Endothelial cell of umbilical vein (primary cell): Measurements from ENCODE around the gene KIAA0825. TPM values are rescaled to one million over a fixed set of nuclear protein-coding genes. Genes with fewer than 3 reads are reported as not detected.
"Not testable (repeated sequence)": the region's sequence is repeated elsewhere in the genome, so short reads cannot be mapped to it uniquely, and the experiment has no call there.

Experiments
- BruUV-seq: library from RNA; stranded (reverse); fragments of 400-500 nt; replicated peaks from 2 replicates; lab custom pipeline; 2021; lab: Mats Ljungman, UMichigan
- CTCF ChIA-PET: fragments of 300-600, 350-600 bp; sonication (Branson Sonifier 250); formaldehyde crosslinking; loops from one replicate; lab custom pipeline; 2021; ENCODE audit warnings: antibody characterized with exemption, inconsistent platforms; lab: Charles Lee
- POLR2A ChIA-PET: fragments of 300-600, 350-600 bp; sonication (Branson Sonifier 250); formaldehyde crosslinking; loops from one replicate; lab custom pipeline; 2021; ENCODE audit warnings: antibody characterized with exemption, inconsistent platforms; lab: Charles Lee
- DNase-seq: peaks from one replicate; pipeline ENCODE4 v3.0.0-alpha.2; 2011; ENCODE audit warnings: low read depth, low spot score
- FAIRE-seq: peaks from 2 replicates; lab custom pipeline; 2011; peaks lifted over from hg19 to GRCh38; lab: Jason Lieb, UNC
- H2AFZ ChIP-seq: 2 replicates; pipeline ENCODE4 v1.6.0; 2012; ENCODE audit warnings: low read depth, low read length, control low read depth, inconsistent platforms
- H3K27ac ChIP-seq: 2 replicates; pipeline ENCODE4 v1.5.1; 2011; ENCODE audit warnings: low read depth, mild to moderate bottlenecking, control low read depth, low read length, moderate library complexity; ENCODE audit not compliant: insufficient read depth
- H3K27me3 ChIP-seq, 2 experiments: 2 replicates each; pipeline versions ENCODE4 v1.6.0 to v1.6.1; 2011; ENCODE audit warnings: low read length in 2 of 2, mixed read lengths in 1 of 2; ENCODE audit not compliant: control insufficient read depth in 2 of 2, insufficient read depth in 2 of 2
- H3K36me3 ChIP-seq, 2 experiments: 2 replicates in 1 of 2; 3 replicates in 1 of 2; pipeline ENCODE4 v1.5.1; 2011; ENCODE audit warnings: low read length in 2 of 2, mild to moderate bottlenecking in 1 of 2, moderate library complexity in 1 of 2; ENCODE audit not compliant: control insufficient read depth in 2 of 2, insufficient read depth in 2 of 2; ENCODE audit errors: extremely low read depth in 1 of 2
- H3K4me1 ChIP-seq: 3 replicates; pipeline ENCODE4 v1.5.1; 2011; ENCODE audit warnings: mild to moderate bottlenecking, low read length; ENCODE audit not compliant: control insufficient read depth, insufficient read depth; ENCODE audit errors: extremely low read depth
- H3K4me2 ChIP-seq: 2 replicates; pipeline ENCODE4 v1.6.1; 2011; ENCODE audit warnings: low read length, control low read depth, mixed read lengths; ENCODE audit not compliant: insufficient read depth
- H3K4me3 ChIP-seq, 3 experiments: fragments of 200-600 bp in 1 of 3; sonication (generic), shearing (Covaris generic) in 1 of 3; replicated peaks in 1 of 3; 2 replicates each; pipeline ENCODE4 v1.5.1; 2011 to 2016; ENCODE audit warnings: control low read depth in 3 of 3, low read length in 3 of 3, mild to moderate bottlenecking in 2 of 3, inconsistent platforms in 1 of 3, low read depth in 1 of 3, moderate library complexity in 1 of 3; ENCODE audit not compliant: insufficient read depth in 1 of 3
- H3K79me2 ChIP-seq: 2 replicates; pipeline ENCODE4 v1.6.0; 2012; ENCODE audit warnings: low read length, inconsistent platforms; ENCODE audit not compliant: control insufficient read depth, insufficient read depth
- H3K9ac ChIP-seq: replicated peaks from 2 replicates; pipeline ENCODE3; 2011; ENCODE audit warnings: low read length, control low read depth; ENCODE audit not compliant: insufficient read depth; ENCODE audit errors: extremely low read depth
- H3K9me1 ChIP-seq: replicated peaks from 3 replicates; pipeline ENCODE4 v1.6.0; 2011; ENCODE audit warnings: mild to moderate bottlenecking, low read length; ENCODE audit not compliant: control insufficient read depth, insufficient read depth; ENCODE audit errors: extremely low read depth
- H3K9me3 ChIP-seq: replicated peaks from 2 replicates; pipeline ENCODE4 v1.5.1; 2012; ENCODE audit warnings: low read length, inconsistent platforms; ENCODE audit not compliant: control insufficient read depth, insufficient read depth
- H4K20me1 ChIP-seq: replicated peaks from 2 replicates; pipeline ENCODE3; 2011; ENCODE audit warnings: mild to moderate bottlenecking, low read length; ENCODE audit not compliant: control insufficient read depth, insufficient read depth; ENCODE audit errors: extremely low read depth
- EZH2 ChIP-seq: IDR thresholded peaks from 2 replicates; pipeline ENCODE4 v1.6.1; 2012; ENCODE audit warnings: borderline replicate concordance, low read depth, mild to moderate bottlenecking, moderate library complexity, low read length, inconsistent platforms; ENCODE audit not compliant: severe bottlenecking
- FOS ChIP-seq: IDR thresholded peaks from 2 replicates; pipeline ENCODE4 v1.6.1; 2011; ENCODE audit warnings: mild to moderate bottlenecking, low read length, moderate library complexity, borderline replicate concordance; ENCODE audit not compliant: insufficient read depth
- GATA2 ChIP-seq: IDR thresholded peaks from 2 replicates; pipeline ENCODE4 v1.7.0; 2011; ENCODE audit warnings: low read depth, mild to moderate bottlenecking, moderate library complexity, mixed read lengths, low read length; ENCODE audit not compliant: insufficient read length, insufficient read depth
- JUN ChIP-seq: IDR thresholded peaks from 2 replicates; pipeline ENCODE4 v1.6.1; 2011; ENCODE audit warnings: borderline replicate concordance, low read depth; ENCODE audit not compliant: insufficient read length, insufficient read depth
- MYC ChIP-seq: IDR thresholded peaks from one replicate; pipeline ENCODE4 v1.6.1; 2011; ENCODE audit warnings: mild to moderate bottlenecking, low read depth, low read length
- POLR2A ChIP-seq: IDR thresholded peaks from 2 replicates; pipeline ENCODE4 v1.6.1; 2012; ENCODE audit warnings: low read depth, mild to moderate bottlenecking, control low read depth, low read length
- POLR2AphosphoS5 ChIP-seq: IDR thresholded peaks from 2 replicates; pipeline ENCODE4 v1.6.1; 2012; ENCODE audit warnings: low read depth, mild to moderate bottlenecking, control low read depth, low read length, moderate library complexity; ENCODE audit not compliant: insufficient read depth
- dilution Hi-C: fragments of 300-500 bp; cut with MboI; formaldehyde crosslinking; loops from one replicate; pipeline ENCODE4 v1.15.0; 2019; ENCODE audit warnings: low sequenced_read_pairs; ENCODE audit not compliant: extremely low pct_ligation_motif_present
- intact Hi-C: fragments of 100-400 bp; cut with micrococcal nuclease; formaldehyde crosslinking; loops from one replicate; pipeline ENCODE4 v1.10.0; 2022
- polyA plus RNA-seq, 4 experiments: library from polyadenylated mRNA; depleted of rRNA in 3 of 4; stranded (reverse) in 3 of 4; unstranded in 1 of 4; fragments of >200 nt; gene quantifications; 2 replicates each; pipeline versions ENCODE4 v1.2.1 to v1.2.3, GENCODE V29; 2011 to 2012; ENCODE audit warnings: missing spikeins in 1 of 4
- total RNA-seq: library from RNA; stranded (reverse); gene quantifications from 2 replicates; pipeline ENCODE4 v1.2.3, GENCODE V29; 2021
- TF ChIP-seq, protein P1 (sequence below): IDR thresholded peaks from 2 replicates; pipeline ENCODE4 v1.6.1; 2011; ENCODE audit not compliant: insufficient read depth, insufficient read length
- TF ChIP-seq, protein P2 (sequence below), 2 donors: IDR thresholded peaks; 1 replicate in 1 of 2; 2 replicates in 1 of 2; pipeline ENCODE4 v1.5.1; 2011; ENCODE audit warnings: low read length in 2 of 2, mild to moderate bottlenecking in 2 of 2, moderate library complexity in 2 of 2, control low read depth in 1 of 2, inconsistent platforms in 1 of 2, low read depth in 1 of 2; ENCODE audit not compliant: insufficient read depth in 1 of 2; ENCODE audit errors: extremely low read depth in 1 of 2

Gene KIAA0825
- total and polyA plus RNA-seq, 2 donors (not counting 3 experiments of a cell fraction or from before 2014, with no cell fraction given), result 0.15 to 1.1 TPM

DNA sequence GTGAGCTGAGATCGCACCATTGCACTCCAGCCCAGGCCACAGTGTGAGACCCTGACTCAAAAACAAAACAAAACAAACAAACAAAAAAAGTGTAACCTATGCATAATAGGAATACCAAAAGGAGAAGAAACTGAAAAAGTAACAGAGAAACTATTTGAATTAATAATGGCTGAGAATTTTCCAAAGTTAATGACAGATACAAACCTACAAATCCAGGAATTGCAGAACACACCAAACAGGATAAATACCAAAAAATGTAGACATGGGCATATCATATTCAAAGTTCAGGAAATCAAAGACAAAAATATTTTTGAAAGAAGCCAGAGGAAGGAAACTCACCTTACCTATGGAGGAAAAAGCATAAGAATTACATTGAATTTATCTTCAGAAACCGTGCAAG, 493.3 kb downstream of the KIAA0825 start:
- no peak for FAIRE-seq

DNA sequence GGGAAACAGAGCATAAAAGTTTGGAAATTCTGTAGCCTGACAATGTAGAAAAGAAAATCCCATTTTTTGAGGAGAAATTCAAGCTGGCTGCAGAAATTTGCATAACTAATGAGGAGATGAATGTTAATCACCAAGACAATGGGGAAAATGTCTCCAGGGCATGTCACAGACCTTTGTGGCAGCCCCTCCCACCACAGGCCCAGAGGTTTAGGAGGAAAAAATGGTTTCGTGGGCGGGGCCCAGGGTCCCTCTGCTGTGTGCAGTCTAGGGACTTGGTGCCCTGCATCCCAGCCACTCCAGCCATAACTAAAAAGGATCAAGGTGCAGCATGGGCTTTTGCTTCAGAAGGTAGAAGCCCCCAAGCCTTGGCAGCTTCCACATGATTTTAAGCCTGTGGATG, 502.1 kb downstream of the KIAA0825 start:
- H3K9ac ChIP-seq, H3K4me1 ChIP-seq, dilution Hi-C loops, H3K27ac ChIP-seq, H4K20me1 ChIP-seq, intact Hi-C loops, POLR2A ChIA-PET, BruUV-seq, H3K4me2 ChIP-seq, H3K36me3 ChIP-seq, H3K79me2 ChIP-seq, H3K27me3 ChIP-seq, H3K9me1 ChIP-seq, FAIRE-seq, DNase-seq, H3K4me3 ChIP-seq, H3K9me3 ChIP-seq, CTCF ChIA-PET, H2AFZ ChIP-seq: not testable (repeated sequence)

More for the DNA sequence above, 493.3 kb downstream of the KIAA0825 start:
- CTCF ChIA-PET, result no interaction called here
- H3K9me1 ChIP-seq, result no peaks in the 10 kb centered on the region
- no peaks in the 10 kb centered on the region for H4K20me1 ChIP-seq
- no peak overlapping the region for H3K4me3 ChIP-seq
- H3K4me2 ChIP-seq, result no peak overlapping the region
- POLR2A ChIA-PET, result interaction anchor here (0.5 kb wide), 1 partner anchor 18 kb away, joined by 3 read pairs; no protein-coding TSS in a partner anchor
- H3K9me3 ChIP-seq, result no peaks in the 10 kb centered on the region
- no peak for DNase-seq
- H3K27me3 ChIP-seq, result peaks cover 0 to 10% of the 10 kb centered on the region in 2 experiments
- H3K27ac ChIP-seq, result no peak overlapping the region
- BruUV-seq, result no TSS peak
- no peak overlapping the region for H3K9ac ChIP-seq
- H3K4me1 ChIP-seq, result no peaks in the 10 kb centered on the region
- TF ChIP-seq POLR2AphosphoS5, result no peak
- TF ChIP-seq, protein P1, sequence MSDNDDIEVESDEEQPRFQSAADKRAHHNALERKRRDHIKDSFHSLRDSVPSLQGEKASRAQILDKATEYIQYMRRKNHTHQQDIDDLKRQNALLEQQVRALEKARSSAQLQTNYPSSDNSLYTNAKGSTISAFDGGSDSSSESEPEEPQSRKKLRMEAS, result no peak
- TF ChIP-seq POLR2A, result no peak
- TF ChIP-seq, protein P2, sequence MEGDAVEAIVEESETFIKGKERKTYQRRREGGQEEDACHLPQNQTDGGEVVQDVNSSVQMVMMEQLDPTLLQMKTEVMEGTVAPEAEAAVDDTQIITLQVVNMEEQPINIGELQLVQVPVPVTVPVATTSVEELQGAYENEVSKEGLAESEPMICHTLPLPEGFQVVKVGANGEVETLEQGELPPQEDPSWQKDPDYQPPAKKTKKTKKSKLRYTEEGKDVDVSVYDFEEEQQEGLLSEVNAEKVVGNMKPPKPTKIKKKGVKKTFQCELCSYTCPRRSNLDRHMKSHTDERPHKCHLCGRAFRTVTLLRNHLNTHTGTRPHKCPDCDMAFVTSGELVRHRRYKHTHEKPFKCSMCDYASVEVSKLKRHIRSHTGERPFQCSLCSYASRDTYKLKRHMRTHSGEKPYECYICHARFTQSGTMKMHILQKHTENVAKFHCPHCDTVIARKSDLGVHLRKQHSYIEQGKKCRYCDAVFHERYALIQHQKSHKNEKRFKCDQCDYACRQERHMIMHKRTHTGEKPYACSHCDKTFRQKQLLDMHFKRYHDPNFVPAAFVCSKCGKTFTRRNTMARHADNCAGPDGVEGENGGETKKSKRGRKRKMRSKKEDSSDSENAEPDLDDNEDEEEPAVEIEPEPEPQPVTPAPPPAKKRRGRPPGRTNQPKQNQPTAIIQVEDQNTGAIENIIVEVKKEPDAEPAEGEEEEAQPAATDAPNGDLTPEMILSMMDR (IDR thresholded peaks at IDR 0.05; ENCODE audit: extremely low read depth in 1 of 2, insufficient read depth in 1 of 2, low read depth in 1 of 2, low read length in 2 of 2), result no peak
- TF ChIP-seq JUN, result no peak
- TF ChIP-seq GATA2, result no peak
- TF ChIP-seq FOS, result no peak
- TF ChIP-seq MYC, result no peak
- TF ChIP-seq EZH2, result no peak
- dilution Hi-C loops (no loop called here), intact Hi-C loops (no loop called here)
- no peaks in the 10 kb centered on the region for H3K79me2 ChIP-seq
- H3K36me3 ChIP-seq, result no peaks in the 10 kb centered on the region
- no peak overlapping the region for H2AFZ ChIP-seq
